ENCODE measurements around the gene CEBPE.
"Not testable (repeated sequence)": the region's sequence is repeated elsewhere in the genome, so short reads cannot be mapped to it uniquely, and the experiment has no call there.

CEBPE gene

GRCh38 chr14:23119363-23120327, 590 bp upstream of the CEBPE start:
- peak; percentile 45 for DNase-seq

- no peak for DNase-seq
Measured at GRCh38 chr14:23117371-23118020, 1.6 kb downstream of the CEBPE start.

GRCh38 chr14:23115918-23116317, 3.1 kb downstream of the CEBPE start:
- no peak for DNase-seq

GRCh38 chr14:23115039-23115731, 3.9 kb downstream of the CEBPE start:
- DNase-seq: no peak

GRCh38 chr14:23114669-23115038, 4.4 kb downstream of the CEBPE start:
- no peak for DNase-seq

- DNase-seq: no peak
Measured at GRCh38 chr14:23114120-23114458, 5.0 kb downstream of the CEBPE start.

GRCh38 chr14:23113431-23114119, 5.5 kb downstream of the CEBPE start:
- DNase-seq: no peak

GRCh38 chr14:23112359-23113178, 6.5 kb downstream of the CEBPE start:
- no peak for DNase-seq

- DNase-seq: no peak
Measured at GRCh38 chr14:23110579-23111365, 8.3 kb downstream of the CEBPE start.

GRCh38 chr14:23109769-23110168, 9.3 kb downstream of the CEBPE start:
- DNase-seq: no peak

- not testable (repeated sequence) for DNase-seq
Measured at GRCh38 chr14:23108169-23108568, 10.9 kb downstream of the CEBPE start.

GRCh38 chr14:23107620-23108019, 11.4 kb downstream of the CEBPE start:
- not testable (repeated sequence) for DNase-seq

- no peak for DNase-seq
Measured at GRCh38 chr14:23106747-23107045, 12.4 kb downstream of the CEBPE start.

GRCh38 chr14:23105348-23105824, 13.7 kb downstream of the CEBPE start:
- no peak for DNase-seq

GRCh38 chr14:23104591-23105347, 14.3 kb downstream of the CEBPE start, which contains the start of gene CIROP:
Gene CIROP, minus strand, starts transcription at chr14:23104989. Its CDS starts 69 bp downstream, at chr14:23104920.
- DNase-seq: no peak

GRCh38 chr14:23104070-23104590, 14.9 kb downstream of the CEBPE start:
- no peak for DNase-seq

GRCh38 chr14:23103581-23103980, 15.5 kb downstream of the CEBPE start:
- DNase-seq: no peak

- DNase-seq: no peak
Measured at GRCh38 chr14:23102801-23103200, 16.3 kb downstream of the CEBPE start.

GRCh38 chr14:23101986-23102625, 16.9 kb downstream of the CEBPE start:
- DNase-seq: no peak
